GM19193 (cell line): ENCODE measurements around the gene APRT.

Source experiments
- POLR2A ChIP-seq: IDR thresholded peaks from 4 replicates; pipeline ENCODE4 v1.6.1; 2011; ENCODE audit not compliant: insufficient read depth, insufficient read length; ENCODE audit errors: extremely low read depth

Gene APRT

DNA sequence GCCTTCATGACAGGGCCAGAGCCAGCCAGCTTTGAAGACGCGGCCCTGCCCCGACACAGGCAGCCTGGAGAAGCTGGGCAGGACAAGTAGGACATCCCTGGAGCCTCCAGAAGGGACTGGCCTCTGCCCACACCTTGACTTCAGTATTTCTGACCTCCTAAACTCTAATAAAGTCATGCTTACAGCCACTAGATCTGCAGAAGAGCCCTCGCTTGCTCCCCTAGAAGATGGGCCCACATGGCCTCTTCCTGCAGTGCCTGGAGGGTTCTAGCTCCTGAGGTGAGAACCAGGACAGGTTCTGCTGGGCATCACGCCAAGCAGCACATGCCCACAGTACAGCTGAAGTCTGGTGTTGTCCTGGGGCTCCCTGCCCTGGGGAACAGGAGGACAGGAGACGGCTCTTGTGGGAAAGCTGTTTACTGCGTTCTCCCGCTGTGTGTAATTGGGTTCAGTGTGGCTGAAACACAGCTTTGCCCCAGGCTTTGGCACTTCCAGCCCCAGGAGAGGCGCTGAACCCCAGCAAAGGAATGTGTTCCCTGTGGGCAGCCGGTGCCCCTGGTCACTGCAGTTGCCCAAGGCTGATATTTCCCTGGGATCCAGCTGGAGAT is 2.6 kb downstream of the APRT start:
- peak; percentile 8 for TF ChIP-seq POLR2A

DNA sequence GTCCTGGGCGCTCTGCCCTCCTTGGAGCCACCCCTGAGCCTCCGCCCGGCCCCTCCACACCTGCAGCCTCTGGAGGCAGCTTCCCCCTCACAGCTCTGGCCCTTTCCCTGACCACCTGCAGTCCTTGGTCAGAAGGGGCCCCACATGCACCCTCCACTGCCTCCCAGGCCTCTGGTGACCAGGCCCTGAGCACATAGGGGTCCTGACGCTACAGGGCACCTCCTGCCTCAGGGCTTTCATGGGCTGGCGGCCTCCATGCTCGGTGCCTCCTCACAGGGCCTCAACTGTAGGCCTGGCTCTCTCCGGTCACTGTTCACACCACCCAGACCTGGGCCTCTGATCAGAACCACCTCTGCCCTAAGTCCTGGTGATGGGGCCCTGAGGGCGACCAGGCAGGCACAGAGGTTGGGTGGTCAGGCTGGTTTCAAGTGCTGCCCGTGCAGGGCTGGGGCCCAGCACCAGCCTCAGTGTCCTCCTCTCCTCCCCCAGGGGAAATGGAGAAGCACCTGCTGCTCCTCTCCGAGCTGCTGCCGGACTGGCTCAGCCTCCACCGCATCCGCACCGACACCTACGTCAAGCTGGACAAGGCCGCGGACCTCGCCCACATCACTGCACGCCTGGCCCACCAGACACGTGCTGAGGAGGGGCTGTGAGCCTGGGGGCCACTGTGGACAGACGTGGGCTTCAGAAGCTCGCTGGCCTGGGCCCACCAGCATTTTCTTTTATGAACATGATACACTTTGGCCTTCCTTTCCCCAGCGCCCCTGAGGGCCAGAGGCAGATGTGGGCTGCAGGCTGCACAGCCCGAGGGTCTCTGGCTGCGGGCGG is 3.9 kb downstream of the APRT start:
- no peak for TF ChIP-seq POLR2A

DNA sequence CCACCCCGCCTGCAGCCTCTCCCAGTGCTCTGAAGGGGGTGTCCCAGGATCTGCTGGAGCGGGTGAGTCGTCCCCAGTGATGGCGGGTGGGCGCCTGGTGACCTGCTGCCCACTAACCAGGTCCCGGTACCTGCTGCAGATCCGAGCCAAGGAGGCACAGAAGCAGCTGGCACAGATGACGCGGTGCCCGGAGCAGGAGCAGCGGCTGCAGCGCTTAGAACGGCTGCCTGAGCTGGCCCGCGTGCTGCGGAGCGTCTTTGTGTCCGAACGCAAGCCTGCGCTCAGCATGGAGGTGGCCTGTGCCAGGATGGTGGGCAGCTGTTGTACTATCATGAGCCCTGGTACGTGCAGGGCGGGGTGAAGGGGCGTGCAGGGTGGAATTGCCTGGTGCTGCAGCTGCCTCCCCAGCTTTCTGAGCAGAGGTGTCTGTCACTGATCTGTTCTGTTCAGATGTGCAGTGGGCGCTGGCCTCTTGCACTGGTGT is 4.5 kb downstream of the APRT start:
- peak; percentile 31 for TF ChIP-seq POLR2A

DNA sequence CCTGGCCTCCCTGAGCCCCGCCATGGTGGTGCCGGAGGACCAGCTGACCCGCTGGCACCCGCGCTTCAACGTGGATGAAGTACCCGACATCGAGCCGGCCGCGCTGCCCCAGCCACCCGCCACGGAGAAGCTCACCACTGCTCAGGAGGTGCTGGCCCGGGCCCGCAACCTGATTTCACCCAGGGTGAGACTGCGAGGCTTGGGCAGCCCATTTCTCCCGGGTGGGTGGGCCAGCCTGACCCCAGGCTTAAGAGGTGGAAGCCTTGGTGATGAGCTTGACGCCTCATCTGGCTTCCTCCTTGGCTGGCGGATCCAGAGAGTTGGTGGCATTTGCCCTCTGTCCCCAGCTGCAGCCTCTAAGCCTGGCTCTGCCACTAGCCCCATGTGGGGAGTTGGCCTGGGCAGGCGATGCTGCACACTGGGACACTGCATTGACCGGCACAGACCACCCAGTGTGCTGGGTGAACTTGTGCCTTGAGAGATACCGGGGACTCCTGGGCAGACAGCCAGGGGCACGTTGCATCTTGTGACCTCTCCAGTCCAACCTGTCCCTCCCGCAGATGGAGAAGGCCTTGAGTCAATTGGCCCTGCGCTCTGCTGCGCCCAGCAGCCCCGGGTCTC is 5.1 kb downstream of the APRT start:
- no peak for TF ChIP-seq POLR2A

DNA sequence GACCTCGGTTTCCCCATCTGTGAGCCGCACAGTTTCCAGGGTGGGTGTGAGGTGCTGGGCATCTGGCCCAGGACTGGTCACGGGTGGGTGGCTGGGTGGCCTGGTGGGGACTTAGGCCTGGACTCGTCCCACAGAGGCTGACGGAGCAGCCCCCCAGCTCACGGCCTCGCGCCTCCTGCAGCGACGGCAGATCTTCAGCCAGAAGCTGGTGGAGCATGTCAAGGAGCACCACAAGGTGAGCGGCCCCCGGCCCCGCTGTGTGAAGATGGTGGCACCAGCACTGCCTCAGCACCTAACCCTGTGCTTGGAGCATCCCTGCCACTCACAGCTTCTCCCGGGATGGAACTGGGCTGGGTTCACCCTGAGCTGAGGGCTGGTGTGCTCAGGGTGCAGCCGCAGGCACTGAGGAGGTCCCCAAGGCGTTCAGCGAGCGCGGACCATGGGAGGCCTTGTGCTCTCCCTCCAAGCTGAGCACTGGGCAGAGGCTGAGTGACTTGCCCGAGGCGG is 5.8 kb downstream of the APRT start:
- TF ChIP-seq POLR2A: no peak

DNA sequence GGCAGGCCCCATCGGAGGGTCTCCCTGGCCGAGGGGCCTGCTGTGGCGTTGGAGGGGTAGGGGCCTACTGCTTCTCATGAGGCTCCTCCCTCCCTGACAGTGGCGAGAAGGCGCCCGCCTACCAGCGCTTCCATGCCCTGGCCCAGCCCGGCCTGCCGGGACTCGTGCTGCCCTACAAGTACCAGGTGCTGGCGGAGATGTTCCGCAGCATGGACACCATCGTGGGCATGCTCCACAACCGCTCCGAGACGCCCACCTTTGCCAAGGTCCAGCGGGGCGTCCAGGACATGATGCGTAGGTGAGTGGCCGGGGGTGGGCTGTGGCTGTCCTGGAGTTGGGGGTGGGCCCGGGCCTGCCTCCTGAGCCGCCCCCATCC is 6.4 kb downstream of the APRT start:
- TF ChIP-seq POLR2A: peak; percentile 10

DNA sequence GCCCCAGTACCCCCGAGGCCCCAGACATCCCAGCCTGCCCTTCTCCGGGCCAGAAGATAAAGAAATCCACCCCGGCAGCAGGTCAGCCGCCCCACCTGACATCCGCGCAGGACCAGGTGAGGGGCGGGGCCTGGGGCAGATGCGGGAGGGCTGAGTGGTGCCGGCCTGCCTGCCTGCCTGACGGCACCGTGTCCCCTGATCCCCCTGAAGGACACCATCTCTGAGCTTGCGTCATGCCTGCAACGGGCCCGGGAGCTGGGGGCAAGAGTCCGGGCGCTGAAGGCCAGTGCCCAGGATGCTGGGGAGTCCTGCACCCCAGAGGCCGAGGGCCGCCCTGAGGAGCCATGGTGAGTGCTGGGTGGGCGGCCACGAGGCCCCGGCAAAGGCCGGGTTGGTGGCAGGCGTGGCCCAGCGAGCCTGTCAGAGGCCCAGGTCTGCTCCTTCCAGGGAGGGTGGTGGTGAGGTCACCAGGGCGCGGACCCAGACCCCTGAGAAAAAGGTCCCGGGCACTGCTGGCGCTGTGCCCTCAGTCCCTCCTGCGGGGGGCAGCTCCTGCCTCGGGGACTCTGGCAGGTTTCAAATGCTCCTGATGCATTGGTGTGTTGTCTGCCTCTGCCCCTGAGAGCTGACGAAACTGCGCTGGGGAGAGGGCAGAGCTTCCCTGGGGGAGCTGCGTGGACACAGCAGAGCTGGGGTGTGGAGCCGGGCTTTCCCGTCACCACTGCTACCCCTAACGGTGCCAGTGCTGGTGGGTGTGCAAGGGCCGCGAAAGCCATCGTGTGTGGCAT is 7.0 kb downstream of the APRT start:
- TF ChIP-seq POLR2A: peak; percentile 4

DNA sequence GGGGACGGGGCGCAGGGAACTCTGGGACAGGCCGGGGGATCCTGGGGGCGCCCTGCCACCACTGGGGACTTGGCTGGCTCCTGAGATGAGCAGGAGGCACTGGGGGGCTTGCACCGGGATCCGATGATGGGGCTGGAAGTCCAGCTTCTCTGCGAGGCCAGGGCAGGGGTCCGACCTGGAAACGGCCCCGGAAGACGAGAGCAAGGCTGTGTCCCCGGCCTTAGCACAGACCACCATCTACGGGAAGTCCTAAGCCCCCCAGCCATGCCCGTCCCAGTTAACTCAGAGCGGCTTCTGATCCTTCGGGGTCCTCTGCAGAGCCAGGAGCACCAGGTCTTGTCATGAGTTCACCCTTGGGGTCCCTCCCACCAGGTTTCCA is 7.6 kb downstream of the APRT start:
- TF ChIP-seq POLR2A: no peak

DNA sequence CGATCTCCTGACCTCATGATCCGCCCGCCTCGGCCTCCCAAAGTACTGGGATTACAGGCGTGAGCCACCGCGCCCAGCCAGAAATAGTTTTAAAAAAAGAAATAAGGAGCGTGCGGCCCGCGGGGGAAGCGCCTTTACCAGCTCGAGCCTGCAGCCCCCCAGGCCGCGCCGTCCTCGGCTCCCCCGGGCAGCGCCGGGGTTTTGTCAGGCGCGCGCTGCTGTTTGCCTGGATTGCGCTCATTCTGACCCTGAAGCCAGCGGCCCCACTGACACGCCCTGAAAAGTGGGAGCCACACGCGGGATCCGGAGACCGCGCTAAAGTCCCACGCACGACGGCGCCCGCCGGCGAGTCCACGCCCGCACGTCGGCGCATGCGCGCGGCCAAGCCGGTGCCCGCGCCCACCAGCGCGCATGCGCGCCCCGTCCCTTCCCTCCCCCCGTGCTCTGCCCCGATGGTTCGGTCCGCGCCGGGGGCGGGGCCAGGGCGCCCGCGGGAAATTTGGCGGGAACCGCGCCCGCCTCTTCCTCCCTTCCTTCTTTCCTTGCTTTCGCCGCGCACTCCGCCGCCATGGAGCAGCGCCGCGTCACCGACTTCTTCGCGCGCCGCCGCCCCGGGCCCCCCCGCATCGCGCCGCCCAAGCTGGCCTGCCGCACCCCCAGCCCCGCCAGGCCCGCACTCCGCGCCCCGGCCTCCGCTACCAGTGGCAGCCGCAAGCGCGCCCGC is 8.3 kb downstream of the APRT start, which contains the start of gene CDT1:
Gene CDT1, plus strand, starts transcription at position 526 of the 724 bp plus-strand sequence. Its CDS starts 43 bp downstream, at position 569.
- peak; percentile 65 for TF ChIP-seq POLR2A

DNA sequence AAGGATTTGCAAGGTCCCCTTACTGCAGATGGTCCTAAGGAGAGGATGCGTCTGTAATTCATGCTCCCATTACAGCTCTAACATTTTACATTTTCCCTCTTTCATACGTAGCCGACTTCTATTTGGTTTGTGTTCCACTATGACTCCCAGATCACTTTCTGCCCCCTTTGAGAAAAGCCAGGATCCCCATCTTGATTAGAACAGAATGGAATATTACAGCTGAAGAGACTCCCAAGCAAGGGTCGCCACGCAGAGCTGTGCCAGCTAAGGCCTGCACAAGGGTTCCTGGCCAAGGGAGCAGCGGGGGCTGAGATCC is 11.5 kb downstream of the APRT start:
- no peak for TF ChIP-seq POLR2A

DNA sequence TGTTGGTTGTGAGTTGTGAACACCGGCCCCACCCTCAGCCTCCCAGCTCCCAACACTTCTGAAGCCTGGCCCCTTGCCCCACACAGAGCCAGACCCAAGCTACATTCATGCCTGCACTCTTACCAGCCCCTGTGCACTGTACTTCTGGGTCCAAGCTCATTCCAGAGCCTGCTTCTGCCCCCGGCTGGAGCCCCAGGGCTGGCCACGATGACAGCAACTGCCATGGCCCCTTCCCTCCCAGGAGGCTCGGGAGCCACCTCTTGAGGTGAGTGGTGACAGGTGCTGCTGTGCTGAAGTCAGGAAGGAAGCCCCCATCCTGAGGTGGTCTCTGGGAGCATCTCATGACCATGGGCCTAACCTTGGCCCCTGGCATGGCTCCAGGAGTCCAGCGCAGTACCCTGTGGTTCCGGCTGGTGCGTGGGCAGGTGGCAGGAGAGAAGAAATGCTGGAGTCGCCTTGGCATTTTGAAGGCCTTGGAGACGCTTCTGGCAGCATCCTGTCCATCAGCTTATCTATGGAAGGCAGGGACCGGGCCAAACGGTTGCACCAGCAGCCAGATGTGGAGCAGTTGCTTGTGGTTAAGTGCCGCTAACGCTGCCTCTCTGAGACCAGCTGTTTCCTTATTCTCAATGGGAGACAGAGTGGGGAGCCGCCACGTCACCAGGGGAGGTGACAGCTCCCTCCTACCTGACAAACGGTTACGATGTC is 12.0 kb downstream of the APRT start:
- no peak for TF ChIP-seq POLR2A

DNA sequence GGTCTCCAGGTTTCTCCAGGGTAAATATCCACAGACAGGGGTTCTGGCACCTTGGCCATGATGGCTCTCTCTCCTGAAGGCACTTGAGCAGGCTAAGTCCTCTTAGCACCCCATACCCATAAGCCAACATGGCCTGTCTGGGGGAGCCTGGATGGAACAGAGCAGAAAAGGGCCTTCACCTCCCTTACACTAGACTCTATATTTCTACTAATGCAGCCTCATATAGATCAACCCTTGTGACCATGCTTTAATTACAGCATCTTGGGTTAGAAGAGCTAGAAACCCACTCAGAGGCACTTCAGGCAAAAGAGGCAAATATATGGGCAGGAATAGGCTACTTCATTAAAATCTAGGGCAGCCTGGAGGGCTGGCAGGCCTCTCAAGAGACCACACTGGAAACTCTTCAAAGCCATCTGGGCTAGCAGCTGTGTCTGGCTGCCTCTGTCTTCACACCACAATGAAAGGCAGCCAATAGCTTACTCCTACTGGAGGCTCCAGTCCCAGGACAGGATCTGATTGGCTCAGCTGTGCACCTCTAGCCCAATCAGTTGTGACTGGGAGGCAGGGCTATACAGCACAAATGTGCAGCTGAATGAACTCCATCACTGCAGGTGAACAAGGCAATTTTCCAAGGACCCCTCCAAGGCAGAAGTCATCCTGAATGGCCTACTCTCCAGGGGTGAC is 12.8 kb downstream of the APRT start:
- TF ChIP-seq POLR2A: no peak

DNA sequence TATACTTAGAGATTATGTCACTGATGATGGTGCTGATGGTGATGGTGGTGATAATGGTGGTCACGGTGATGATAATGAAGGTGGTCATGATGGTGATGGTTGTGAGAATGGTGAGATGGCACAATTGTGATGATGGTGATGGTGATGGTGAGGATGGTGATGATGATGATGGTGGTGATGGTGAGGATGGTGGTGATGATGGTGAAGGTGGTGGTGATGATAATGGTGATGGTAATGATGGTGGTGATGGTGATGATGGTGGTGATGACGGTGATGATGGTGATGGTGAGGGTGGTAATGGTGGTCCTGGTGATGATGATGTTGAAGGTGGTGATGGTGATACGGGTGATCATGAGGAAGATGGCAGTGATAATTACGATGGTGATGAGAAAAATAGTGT is 13.7 kb downstream of the APRT start:
- no peak for TF ChIP-seq POLR2A
